ENCODE measurements around the gene ASPN.

ASPN gene

GRCh38 chr9:92468206-92468605, 14.1 kb downstream of the ASPN start:
- DNase-seq (ENCODE audit: low read depth) = no peak

- no peak for DNase-seq (ENCODE audit: low read depth)
Observed at GRCh38 chr9:92467511-92467910, 14.8 kb downstream of the ASPN start.

GRCh38 chr9:92467041-92467440, 15.3 kb downstream of the ASPN start:
- DNase-seq (ENCODE audit: low read depth) = no peak

GRCh38 chr9:92463984-92464383, 18.3 kb downstream of the ASPN start:
- DNase-seq (ENCODE audit: low read depth) = no peak

DNA sequence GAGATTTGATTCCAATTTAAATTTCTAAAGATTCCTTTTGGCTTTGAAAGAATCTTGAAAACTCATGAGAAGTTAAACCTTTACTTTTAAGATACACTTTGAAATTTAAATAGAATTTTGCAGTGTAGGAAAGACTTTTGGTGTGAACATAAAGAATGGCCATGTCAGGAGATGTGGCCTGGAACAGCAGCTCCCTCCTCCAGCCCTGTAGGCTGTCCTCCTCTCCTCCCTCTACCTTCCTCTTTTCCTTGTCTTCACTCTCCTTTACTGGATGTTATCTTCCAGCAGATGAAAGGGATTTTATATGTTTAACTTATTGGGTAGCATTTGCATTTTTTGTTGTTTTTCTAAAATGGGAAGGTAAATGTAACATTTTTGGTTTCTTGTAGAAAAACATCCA, 18.9 kb downstream of the ASPN start:
- DNase-seq (ENCODE audit: low read depth) = no peak

DNA sequence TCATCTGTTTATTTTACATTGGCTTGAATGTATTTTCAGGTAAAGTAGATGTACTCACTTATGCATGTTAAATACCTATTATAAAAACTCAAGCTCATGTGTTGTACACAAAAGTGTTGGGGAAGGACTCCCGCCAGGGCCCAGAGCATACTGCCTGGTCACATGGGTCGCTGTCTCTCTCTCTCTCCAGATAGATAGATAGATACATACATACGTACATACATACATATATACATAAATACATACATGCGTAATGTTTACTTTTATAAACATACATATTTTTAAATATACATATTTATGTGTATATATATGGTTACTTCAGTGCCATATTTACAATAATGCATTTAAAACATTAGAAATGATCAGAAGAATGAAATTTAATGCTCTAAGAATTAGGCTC, 24.7 kb downstream of the ASPN start:
- no peak for DNase-seq (ENCODE audit: low read depth)

DNA sequence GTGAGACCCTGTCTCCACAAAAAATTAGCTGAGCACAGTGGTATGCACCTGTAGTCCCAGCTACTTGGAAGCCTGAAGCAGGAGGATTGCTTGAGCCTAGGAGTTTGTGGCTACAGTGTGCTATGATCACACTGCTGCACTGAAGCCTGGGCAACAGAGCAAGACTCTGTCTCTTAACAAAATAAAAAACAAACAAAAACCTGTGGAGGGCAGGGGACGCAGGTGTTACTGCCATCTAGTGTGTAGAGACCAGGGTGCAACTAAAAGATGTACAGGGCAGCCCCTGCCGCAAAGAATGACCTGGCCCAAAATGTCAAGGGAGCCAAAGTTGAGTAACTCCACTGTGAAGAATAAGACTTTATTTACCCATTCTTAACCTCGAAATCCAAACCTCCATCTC, 27.1 kb downstream of the ASPN start:
- no peak for DNase-seq (ENCODE audit: low read depth)

DNA sequence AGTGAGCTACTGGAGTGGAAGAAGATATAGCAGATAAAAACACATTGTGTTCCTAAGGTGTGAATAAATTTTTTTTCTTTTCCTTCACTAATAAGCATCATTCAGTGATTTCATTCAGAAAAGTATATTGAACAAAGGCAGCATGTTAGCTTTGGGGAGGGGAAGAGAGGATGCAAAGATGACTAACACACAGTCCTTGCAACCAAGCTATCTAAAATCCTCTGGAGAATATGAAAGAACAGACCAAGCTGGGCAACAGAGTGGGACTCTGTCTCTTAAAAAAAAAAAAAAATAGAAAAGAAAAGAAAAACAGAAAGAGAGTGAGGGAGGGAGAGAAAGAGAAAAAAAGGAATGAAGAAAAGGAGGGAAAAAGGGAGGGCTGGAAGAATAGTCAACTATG, 35.8 kb downstream of the ASPN start:
- DNase-seq (ENCODE audit: low read depth) = no peak

GRCh38 chr9:92444841-92445240, 37.5 kb downstream of the ASPN start:
- DNase-seq (ENCODE audit: low read depth) = no peak

DNA sequence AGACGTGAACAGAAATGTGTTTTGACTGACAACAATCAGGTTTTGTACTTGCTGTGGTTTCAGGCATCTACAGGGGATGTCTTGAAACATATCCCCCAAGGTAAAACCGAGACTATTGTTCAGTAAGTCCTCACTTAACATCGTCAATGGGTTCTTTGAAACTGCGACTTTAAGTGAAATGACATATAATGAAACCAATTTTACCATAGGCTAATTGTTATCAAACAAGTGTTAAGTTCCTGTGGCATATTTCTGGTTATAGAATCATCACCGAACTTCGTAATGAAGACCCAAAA, 41.6 kb downstream of the ASPN start:
- DNase-seq (ENCODE audit: low read depth) = no peak

DNA sequence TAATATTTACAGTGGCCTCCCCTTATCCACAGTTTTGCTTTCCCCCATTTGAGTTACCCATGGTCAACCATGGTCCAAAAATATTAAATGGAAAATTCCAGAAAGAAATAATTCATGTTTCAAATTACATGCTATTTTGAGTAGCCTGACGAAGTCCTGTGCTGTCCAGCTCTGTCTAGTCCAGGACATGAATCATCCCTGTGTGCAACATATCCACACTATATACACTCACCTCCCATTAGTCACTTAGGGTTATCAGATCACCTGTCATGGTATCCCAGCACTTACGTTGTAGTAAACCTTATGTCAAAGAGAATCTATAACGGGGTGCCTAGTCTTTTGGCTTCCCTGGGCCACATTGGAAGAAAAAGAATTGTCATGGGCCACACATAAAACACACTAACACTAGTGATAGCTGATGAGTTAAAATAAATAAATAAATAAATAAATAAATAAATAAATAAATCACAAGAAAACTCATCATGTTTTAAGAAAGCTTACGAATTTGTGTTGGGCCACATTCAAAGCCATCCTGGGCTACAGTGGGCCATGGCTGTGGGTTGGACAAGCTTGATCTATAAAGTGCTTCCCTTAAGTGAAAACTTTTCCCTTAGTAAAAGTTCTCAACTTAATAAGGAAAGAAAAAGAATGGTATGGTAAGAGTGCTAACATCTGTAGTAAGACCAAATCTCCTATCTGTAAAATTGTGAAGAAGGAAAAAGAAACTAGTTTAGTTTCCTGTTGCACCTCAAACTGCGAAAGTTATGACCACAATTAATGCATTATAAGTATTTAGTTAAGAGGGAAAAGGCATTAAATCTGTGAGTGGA, 42.2 kb downstream of the ASPN start:
- no peak for DNase-seq (ENCODE audit: low read depth)

GRCh38 chr9:92438900-92439526, 43.3 kb downstream of the ASPN start:
- no peak for DNase-seq (ENCODE audit: low read depth)

- DNase-seq (ENCODE audit: low read depth) = no peak
Observed at GRCh38 chr9:92435263-92435662, 47.0 kb downstream of the ASPN start.

GRCh38 chr9:92432972-92433548, 49.2 kb downstream of the ASPN start:
- DNase-seq (ENCODE audit: low read depth) = no peak

DNA sequence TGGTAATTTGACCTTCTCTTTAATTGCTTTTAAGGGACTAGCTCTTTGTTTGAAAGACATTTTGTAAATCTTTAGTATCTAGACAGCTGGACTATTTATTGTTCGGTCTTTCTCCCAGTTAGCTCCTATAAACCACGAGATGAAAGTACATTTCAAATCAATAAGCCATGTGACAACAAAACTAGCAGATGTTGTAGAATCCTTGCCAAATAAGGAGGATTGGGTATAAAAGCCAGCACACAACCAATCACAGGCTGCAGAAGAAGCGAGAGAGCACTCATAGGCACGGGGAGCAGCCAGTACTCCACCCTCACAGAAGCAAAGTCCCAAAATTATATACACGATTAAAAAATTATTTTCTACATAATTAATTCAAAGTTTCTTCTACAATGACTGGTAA, 50.0 kb downstream of the ASPN start:
- no peak for DNase-seq (ENCODE audit: low read depth)

- no peak for DNase-seq (ENCODE audit: low read depth)
Observed at GRCh38 chr9:92429836-92430235, 52.5 kb downstream of the ASPN start.

GRCh38 chr9:92426501-92427145, 55.7 kb downstream of the ASPN start:
- no peak for DNase-seq (ENCODE audit: low read depth)

- no peak for DNase-seq (ENCODE audit: low read depth)
Observed at GRCh38 chr9:92425474-92425873, 56.8 kb downstream of the ASPN start.

GRCh38 chr9:92424340-92424739, 58.0 kb downstream of the ASPN start, which contains the start of gene OMD:
Gene OMD, minus strand, starts transcription at chr9:92424471. Its CDS starts 6,913 bp downstream, at chr9:92417558.
- no peak for DNase-seq (ENCODE audit: low read depth)

GRCh38 chr9:92423612-92424011, 58.7 kb downstream of the ASPN start:
- DNase-seq (ENCODE audit: low read depth) = no peak

DNA sequence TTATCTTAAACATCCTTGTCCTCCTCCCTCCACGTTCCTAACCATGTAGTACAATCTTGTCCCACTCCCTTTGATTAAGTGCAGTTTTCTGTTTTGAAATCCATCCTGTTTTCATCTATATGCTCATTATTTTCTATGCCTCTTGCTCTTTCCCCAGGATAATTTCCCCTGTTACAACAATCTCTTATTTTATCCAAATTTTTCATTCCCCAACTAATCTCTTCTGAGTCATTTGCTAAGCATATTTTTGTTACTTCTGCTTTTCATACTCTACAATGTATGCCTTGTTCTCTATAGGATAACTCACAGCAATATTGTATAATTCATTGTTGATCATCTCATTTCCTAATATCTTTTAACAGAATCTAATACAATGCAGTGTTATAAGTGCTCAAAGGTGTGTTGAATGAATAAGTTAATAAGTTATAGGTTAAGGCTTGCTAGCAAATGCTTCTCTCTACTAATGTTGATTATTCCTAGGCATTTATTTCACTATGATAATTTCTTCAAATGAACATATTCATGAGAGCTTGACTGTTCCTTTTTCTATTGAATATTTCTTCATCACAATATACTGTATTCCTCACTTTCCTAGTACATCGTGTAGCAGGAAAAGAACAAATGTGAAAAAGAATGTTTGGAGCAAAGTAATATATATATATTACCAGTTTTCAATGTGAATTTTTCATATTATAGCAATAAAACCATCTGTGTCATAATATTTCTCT, 59.5 kb downstream of the ASPN start:
- no peak for DNase-seq (ENCODE audit: low read depth)

DNA sequence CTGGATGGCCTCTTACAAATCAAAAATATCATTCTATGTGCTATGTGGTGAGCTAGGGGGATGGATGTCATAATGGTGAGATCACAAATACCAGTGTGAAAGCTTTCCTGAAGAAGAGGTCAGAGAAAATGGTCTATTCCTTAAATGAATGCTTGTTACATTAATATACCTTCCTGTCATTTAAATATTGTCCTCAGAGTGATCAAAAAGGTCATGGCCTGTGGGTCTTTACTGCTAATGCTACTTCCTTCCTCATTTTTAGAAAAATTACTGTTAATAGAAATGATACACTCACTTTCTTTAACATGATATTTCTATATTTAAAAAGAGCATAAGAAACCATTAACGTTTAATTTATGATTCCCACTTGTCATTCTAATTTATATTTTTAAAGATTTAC, 67.7 kb downstream of the ASPN start:
- no peak for DNase-seq (ENCODE audit: low read depth)

Measured in stimulated activated CD8-positive, alpha-beta memory T cell treated with anti-CD3 and anti-CD28 coated beads, Interleukin-4, amount 100 ng/mL, for 24 hours (primary cell).